PC-3 (cell line): ENCODE results near the gene ZNF541. TPM values are rescaled to one million over a fixed set of nuclear protein-coding genes. Genes with fewer than 3 reads are reported as not detected.

ENCODE experiments used
- ATAC-seq: fragments of 200-7000 bp; cut with Tn5 transposase; 2 replicates; pipeline ENCODE4 v1.9.1; 2020; ENCODE audit warnings: mild to moderate bottlenecking, moderate library complexity
- Bru-seq: library from RNA; stranded (reverse); fragments of 400-500 nt; gene quantifications from one replicate; lab custom pipeline; 2021; lab: Mats Ljungman, UMichigan
- BruChase-seq, 2 experiments: library from RNA; stranded (reverse); fragments of 400-500 nt; gene quantifications; one replicate each; lab custom pipeline; 2021; lab: Mats Ljungman, UMichigan
- BruUV-seq: library from RNA; stranded (reverse); fragments of 400-500 nt; replicated peaks from 2 replicates; lab custom pipeline; 2021; lab: Mats Ljungman, UMichigan
- CTCF ChIA-PET: fragments of 300-600 bp; sonication (Branson Sonifier 250); formaldehyde crosslinking; loops from one replicate; lab custom pipeline; 2022; ENCODE audit warnings: antibody characterized with exemption; lab: Charles Lee
- POLR2A ChIA-PET: fragments of 300-600 bp; sonication (Branson Sonifier 250); formaldehyde crosslinking; loops from one replicate; lab custom pipeline; 2022; ENCODE audit warnings: antibody characterized with exemption; ENCODE audit not compliant: unreplicated experiment; lab: Charles Lee
- DNase-seq: peaks from one replicate; pipeline ENCODE4 v3.0.0-alpha.2; 2015
- H2AFZ ChIP-seq: fragments of 300-600 bp; sonication (generic); 2 replicates; pipeline ENCODE4 v1.6.0; 2016; ENCODE audit warnings: antibody characterized with exemption, low read length
- H3F3A ChIP-seq: fragments of 300-600 bp; sonication (generic); one replicate; pipeline ENCODE4 v1.6.0; 2017; ENCODE audit warnings: antibody characterized with exemption, low read length, control low read depth, mild to moderate bottlenecking; ENCODE audit not compliant: unreplicated experiment
- H3K27ac ChIP-seq: fragments of 300-600 bp; sonication (generic); 2 replicates; pipeline ENCODE4 v1.5.1; 2016; ENCODE audit warnings: mild to moderate bottlenecking, low read length
- H3K27me3 ChIP-seq: fragments of 300-600 bp; sonication (generic); 2 replicates; pipeline ENCODE4 v1.6.1; 2016; ENCODE audit warnings: low read length, mixed read lengths
- H3K36me3 ChIP-seq: fragments of 300-600 bp; sonication (generic); 2 replicates; pipeline ENCODE4 v1.6.1; 2016; ENCODE audit warnings: low read depth, mixed run types, low read length, mixed read lengths
- H3K4me1 ChIP-seq: fragments of 300-600 bp; sonication (generic); 2 replicates; pipeline ENCODE4 v1.5.1; 2016; ENCODE audit warnings: low read length; ENCODE audit not compliant: insufficient read depth
- H3K4me2 ChIP-seq: fragments of 300-600 bp; sonication (generic); 2 replicates; pipeline ENCODE4 v1.6.0; 2016; ENCODE audit warnings: low read length
- H3K4me3 ChIP-seq: fragments of 300-600 bp; sonication (generic); 2 replicates; pipeline ENCODE4 v1.5.1; 2016; ENCODE audit warnings: mild to moderate bottlenecking, low read length, mixed read lengths
- H3K79me2 ChIP-seq: fragments of 300-600 bp; sonication (generic); 2 replicates; pipeline ENCODE4 v1.6.1; 2017; ENCODE audit warnings: low read length, mixed read lengths
- H3K9ac ChIP-seq: fragments of 300-600 bp; sonication (generic); 2 replicates; pipeline ENCODE4 v1.6.0; 2016; ENCODE audit warnings: mild to moderate bottlenecking, low read length
- H3K9me2 ChIP-seq: fragments of 300-600 bp; sonication (generic); replicated peaks from 2 replicates; pipeline ENCODE4 v1.6.1; 2016; ENCODE audit warnings: mixed run types, low read length, mixed read lengths
- H3K9me3 ChIP-seq: fragments of 300-600 bp; sonication (generic); 2 replicates; pipeline ENCODE4 v1.6.1; 2016; ENCODE audit warnings: low read length, mixed read lengths
- H4K20me1 ChIP-seq: fragments of 300-600 bp; sonication (generic); 2 replicates; pipeline ENCODE4 v1.6.1; 2016; ENCODE audit warnings: low read length, mixed read lengths
- CTCF ChIP-seq: fragments of 300-600 bp; sonication (generic); conservative IDR thresholded peaks from 2 replicates; pipeline ENCODE4 v1.5.1; 2017; ENCODE audit warnings: antibody characterized with exemption, low read depth, mild to moderate bottlenecking, low read length
- EZH2 ChIP-seq: fragments of 300-600 bp; sonication (generic); IDR thresholded peaks from one replicate; pipeline ENCODE4 v1.6.1; 2017; ENCODE audit warnings: antibody characterized with exemption, mild to moderate bottlenecking, low read length; ENCODE audit not compliant: unreplicated experiment
- EZH2phosphoT487 ChIP-seq: fragments of 300-600 bp; sonication (generic); IDR thresholded peaks from 2 replicates; pipeline ENCODE4 v1.6.1; 2018; ENCODE audit warnings: mild to moderate bottlenecking, antibody characterized with exemption, low read length, borderline replicate concordance
- intact Hi-C: fragments of 100-400 bp; cut with micrococcal nuclease; formaldehyde crosslinking; loops from 2 replicates; pipeline ENCODE4 v1.9.0; 2023
- long read RNA-seq: library from polyadenylated mRNA; unstranded; transcript quantifications from one replicate; pipeline ENCODE4 v2.0.0, GENCODE V29; 2021; ENCODE audit not compliant: unreplicated experiment
- total RNA-seq: library from RNA; depleted of rRNA; stranded (reverse); fragments of >200 nt; gene quantifications from 2 replicates; pipeline ENCODE4 v1.2.3, GENCODE V29; 2014; rRNA removed

Gene ZNF541, protein sequence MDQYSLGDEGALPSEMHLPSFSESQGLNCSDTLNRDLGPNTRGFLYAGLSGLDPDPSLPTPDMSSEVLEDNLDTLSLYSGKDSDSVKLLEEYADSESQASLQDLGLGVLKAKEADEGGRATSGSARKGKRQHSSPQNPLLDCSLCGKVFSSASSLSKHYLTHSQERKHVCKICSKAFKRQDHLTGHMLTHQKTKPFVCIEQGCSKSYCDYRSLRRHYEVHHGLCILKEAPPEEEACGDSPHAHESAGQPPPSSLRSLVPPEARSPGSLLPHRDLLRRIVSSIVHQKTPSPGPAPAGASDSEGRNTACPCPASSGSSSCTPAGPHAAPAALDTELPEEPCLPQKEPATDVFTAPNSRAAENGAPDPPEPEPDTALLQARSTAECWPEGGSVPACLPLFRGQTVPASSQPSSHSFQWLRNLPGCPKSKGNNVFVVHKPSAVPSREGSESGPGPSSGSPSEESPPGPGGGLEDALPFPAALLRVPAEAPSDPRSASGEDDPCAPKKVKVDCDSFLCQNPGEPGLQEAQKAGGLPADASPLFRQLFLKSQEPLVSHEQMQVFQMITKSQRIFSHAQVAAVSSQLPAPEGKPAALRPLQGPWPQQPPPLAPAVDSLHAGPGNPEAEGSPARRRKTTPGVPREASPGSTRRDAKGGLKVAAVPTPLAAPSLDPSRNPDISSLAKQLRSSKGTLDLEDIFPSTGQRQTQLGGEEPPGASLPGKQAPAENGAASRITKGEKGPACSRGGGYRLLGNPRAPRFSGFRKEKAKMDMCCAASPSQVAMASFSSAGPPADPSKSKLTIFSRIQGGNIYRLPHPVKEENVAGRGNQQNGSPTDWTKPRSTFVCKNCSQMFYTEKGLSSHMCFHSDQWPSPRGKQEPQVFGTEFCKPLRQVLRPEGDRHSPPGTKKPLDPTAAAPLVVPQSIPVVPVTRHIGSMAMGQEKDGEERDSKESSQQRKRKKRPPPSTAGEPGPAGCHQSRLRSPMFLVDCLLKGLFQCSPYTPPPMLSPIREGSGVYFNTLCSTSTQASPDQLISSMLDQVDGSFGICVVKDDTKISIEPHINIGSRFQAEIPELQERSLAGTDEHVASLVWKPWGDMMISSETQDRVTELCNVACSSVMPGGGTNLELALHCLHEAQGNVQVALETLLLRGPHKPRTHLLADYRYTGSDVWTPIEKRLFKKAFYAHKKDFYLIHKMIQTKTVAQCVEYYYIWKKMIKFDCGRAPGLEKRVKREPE (N-terminal part only)
- total RNA-seq (not detected in 2 replicates), Bru-seq, nascent RNA (percentile 5 among the genes with signal in this experiment), BruChase-seq, experiment 1, labeled RNA remaining after a 6-hour chase (percentile 2 among the genes with signal in this experiment), BruChase-seq, experiment 2, labeled RNA remaining after a 2-hour chase (percentile 9 among the genes with signal in this experiment)
- long read RNA-seq = 0 reads

GRCh38 chr19:47573071-47574026 lies at the start of gene ZNF541:
TSS of gene ZNF541 (minus strand) at chr19:47573148. CDS start at chr19:47555856, 17,292 bp downstream.
- Histone ChIP-seq H3K4me2 (no peak within 1 kb of the TSS), H3K4me3 (no peak within 1 kb of the TSS), H3K27me3 (no peaks in the 10 kb centered on the region), H3K9me2 (no peaks in the 10 kb centered on the region), H3K27ac (no peak within 1 kb of the TSS), H3K4me1 (no peaks in the 10 kb centered on the region), H3K9me3 (no peaks in the 10 kb centered on the region), H4K20me1 (no peaks in the 10 kb centered on the region), H3K79me2 (no peaks in the 10 kb centered on the region), H3K9ac (no peak within 1 kb of the TSS), H3K36me3 (no peaks in the 10 kb centered on the region), H2AFZ (no peak within 1 kb of the TSS), H3F3A (no peaks in the 10 kb centered on the region)
- intact Hi-C loops = no loop called here
- BruUV-seq = no TSS peak
- CTCF ChIA-PET = no interaction called here
- TF ChIP-seq CTCF (no peak), EZH2phosphoT487 (no peak), EZH2 (no peak)
- ATAC-seq (no peak), DNase-seq (no peak)
- POLR2A ChIA-PET = no interaction called here

DNA sequence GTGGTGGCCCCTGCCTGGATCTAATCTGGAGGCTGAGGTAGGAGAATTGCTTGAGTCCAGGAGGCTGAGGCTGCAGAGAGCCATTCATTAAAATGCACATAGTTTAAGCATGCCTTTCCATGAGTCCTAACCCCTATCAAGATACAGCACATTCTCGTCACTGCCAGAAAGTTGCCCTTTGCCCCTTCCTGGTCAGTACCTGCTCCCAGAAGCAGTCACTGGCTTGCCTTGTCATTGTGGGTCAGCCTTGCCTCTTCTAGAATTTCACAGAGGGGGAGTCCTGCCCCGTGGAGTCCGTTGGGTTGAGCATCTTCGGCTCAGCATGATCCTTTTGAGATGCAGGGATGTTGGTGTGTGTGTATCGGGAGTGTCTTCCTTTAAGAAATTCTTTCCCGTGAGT lies 46.8 kb upstream of the ZNF541 start:
- Histone ChIP-seq H3K79me2 (peaks cover 81% of the 10 kb centered on the region), H3K4me1 (no peaks in the 10 kb centered on the region), H2AFZ (no peak overlapping the region), H3K4me2 (no peak overlapping the region), H3K36me3 (no peaks in the 10 kb centered on the region), H3K9me3 (no peaks in the 10 kb centered on the region), H3F3A (no peaks in the 10 kb centered on the region), H3K27ac (no peak overlapping the region), H3K9me2 (no peaks in the 10 kb centered on the region), H4K20me1 (peaks cover 4% of the 10 kb centered on the region; the same call in 1 of the 2 replicates), H3K4me3 (no peak overlapping the region), H3K27me3 (no peaks in the 10 kb centered on the region), H3K9ac (no peak overlapping the region)
- DNase-seq (no peak), ATAC-seq (no peak)
- BruUV-seq = no TSS peak
- no peak for TF ChIP-seq EZH2
- TF ChIP-seq EZH2phosphoT487 = no peak
- no peak for TF ChIP-seq CTCF
- intact Hi-C loops = no loop called here
- ChIA-PET POLR2A (no interaction called here), CTCF (no interaction called here)
